HT-29 (cell line): Measurements from ENCODE around the gene TAMALIN. TPM values are rescaled to one million over a fixed set of nuclear protein-coding genes. Genes with fewer than 3 reads are reported as not detected.

ENCODE experiments used
- DNase-seq: peaks from one replicate; pipeline ENCODE4 v3.0.0-alpha.2; 2015; ENCODE audit warnings: low spot score
- total RNA-seq: library from RNA; depleted of rRNA; stranded (reverse); fragments of >200 nt; shearing (Covaris generic); gene quantifications from 2 replicates; pipeline ENCODE4 v1.2.3, GENCODE V29; 2014

Gene TAMALIN
- total RNA-seq, 1 experiment from 2014 or later: 0.05 TPM

- no peak for DNase-seq
Observed at GRCh38 chr12:51984657-51985056, 22.1 kb upstream of the TAMALIN start.

GRCh38 chr12:51985154-51985835, 21.5 kb upstream of the TAMALIN start:
- no peak for DNase-seq

GRCh38 chr12:51986834-51987233, 19.9 kb upstream of the TAMALIN start:
- DNase-seq: no peak

- DNase-seq: no peak
Observed at GRCh38 chr12:51992246-51992645, 14.5 kb upstream of the TAMALIN start.

GRCh38 chr12:51994539-51994820, 12.3 kb upstream of the TAMALIN start:
- DNase-seq: no peak

GRCh38 chr12:51994959-51995358, 11.8 kb upstream of the TAMALIN start:
- DNase-seq: no peak

GRCh38 chr12:51997136-51997535, 9.6 kb upstream of the TAMALIN start:
- DNase-seq: no peak

- DNase-seq: no peak
Observed at GRCh38 chr12:52003016-52003550, 3.7 kb upstream of the TAMALIN start.

GRCh38 chr12:52003591-52003990, 3.2 kb upstream of the TAMALIN start:
- no peak for DNase-seq

- DNase-seq: peak; percentile 75
Observed at GRCh38 chr12:52004042-52004648, 2.6 kb upstream of the TAMALIN start.

GRCh38 chr12:52005218-52005902, 1.4 kb upstream of the TAMALIN start:
- no peak for DNase-seq

GRCh38 chr12:52005903-52006703, 643 bp upstream of the TAMALIN start:
- DNase-seq: no peak

- no peak for DNase-seq
Observed at GRCh38 chr12:52007158-52007921, 594 bp downstream of the TAMALIN start.

GRCh38 chr12:52007982-52008510, 1.3 kb downstream of the TAMALIN start:
- no peak for DNase-seq

- no peak for DNase-seq
Observed at GRCh38 chr12:52009081-52009751, 2.5 kb downstream of the TAMALIN start.

GRCh38 chr12:52010152-52010622, 3.4 kb downstream of the TAMALIN start:
- no peak for DNase-seq

- no peak for DNase-seq
Observed at GRCh38 chr12:52010692-52011601, 4.2 kb downstream of the TAMALIN start.

- DNase-seq: no peak
Observed at GRCh38 chr12:52011602-52012214, 5.0 kb downstream of the TAMALIN start.
